Forelimb muscle (tissue), 1 donor: ENCODE results near the gene DMD. TPM values are rescaled to one million over a fixed set of nuclear protein-coding genes. Genes with fewer than 3 reads are reported as not detected.
"Not testable (repeated sequence)": the region's sequence is repeated elsewhere in the genome, so short reads cannot be mapped to it uniquely, and the experiment has no call there.

ENCODE experiments used
- DNase-seq: peaks from one replicate; pipeline ENCODE4 v3.0.0-alpha.2; 2013; ENCODE audit warnings: low read depth
- polyA plus RNA-seq: library from polyadenylated mRNA; unstranded; fragments of 120-200 nt; gene quantifications from one replicate; pipeline ENCODE4 v1.2.1, GENCODE V29; 2013; ENCODE audit not compliant: insufficient read length

The DMD gene
- polyA plus RNA-seq, 1 donor: 100 TPM

GRCh38 chrX:32852203-32852602 is 359.1 kb downstream of the DMD start:
- DNase-seq: no peak

GRCh38 chrX:32851556-32851955 is 359.8 kb downstream of the DMD start:
- DNase-seq: no peak

- DNase-seq: no peak
Observed at GRCh38 chrX:32847921-32848320, 363.4 kb downstream of the DMD start.

- DNase-seq: no peak
Observed at GRCh38 chrX:32842053-32842452, 369.3 kb downstream of the DMD start.

- no peak for DNase-seq
Observed at GRCh38 chrX:32839781-32840180, 371.6 kb downstream of the DMD start.

GRCh38 chrX:32825009-32825408 is 386.3 kb downstream of the DMD start:
- no peak for DNase-seq

- no peak for DNase-seq
Observed at GRCh38 chrX:32804034-32804433, 407.3 kb downstream of the DMD start.

GRCh38 chrX:32798990-32799389 is 412.4 kb downstream of the DMD start:
- DNase-seq: peak; percentile 11

- no peak for DNase-seq
Observed at GRCh38 chrX:32788936-32789335, 422.4 kb downstream of the DMD start.

- DNase-seq: no peak
Observed at GRCh38 chrX:32780109-32780508, 431.2 kb downstream of the DMD start.

- no peak for DNase-seq
Observed at GRCh38 chrX:32778965-32779364, 432.4 kb downstream of the DMD start.

GRCh38 chrX:32774966-32775365 is 436.4 kb downstream of the DMD start:
- DNase-seq: no peak

- no peak for DNase-seq
Observed at GRCh38 chrX:32749070-32749469, 462.3 kb downstream of the DMD start.

GRCh38 chrX:32745323-32745722 is 466.0 kb downstream of the DMD start:
- no peak for DNase-seq

GRCh38 chrX:32744921-32745320 is 466.4 kb downstream of the DMD start:
- peak; percentile 14 for DNase-seq

GRCh38 chrX:32741910-32742309 is 469.4 kb downstream of the DMD start:
- DNase-seq: no peak

GRCh38 chrX:32708542-32708941 is 502.8 kb downstream of the DMD start:
- no peak for DNase-seq

GRCh38 chrX:32705385-32705784 is 506.0 kb downstream of the DMD start:
- DNase-seq: not testable (repeated sequence)

- DNase-seq: no peak
Observed at GRCh38 chrX:32687379-32687778, 524.0 kb downstream of the DMD start.

- no peak for DNase-seq
Observed at GRCh38 chrX:32678487-32678886, 532.9 kb downstream of the DMD start.

GRCh38 chrX:32673193-32673592 is 538.2 kb downstream of the DMD start:
- no peak for DNase-seq

- no peak for DNase-seq
Observed at GRCh38 chrX:32662516-32662915, 548.8 kb downstream of the DMD start.

GRCh38 chrX:32644476-32645245 is 566.7 kb downstream of the DMD start:
- DNase-seq: no peak

- DNase-seq: no peak
Observed at GRCh38 chrX:32642283-32642682, 569.1 kb downstream of the DMD start.
